GM13977 (cell line): ENCODE measurements around the gene MARK2.

ENCODE experiments used
- DNase-seq: peaks from one replicate; pipeline ENCODE4 v3.0.0; 2012; ENCODE audit warnings: low spot score
- CTCF ChIP-seq: IDR thresholded peaks from 2 replicates; pipeline ENCODE4 v1.5.1; 2012; ENCODE audit warnings: mild to moderate bottlenecking, control low read depth; ENCODE audit not compliant: insufficient read depth; ENCODE audit errors: extremely low read depth, missing control alignments
- in situ Hi-C: fragments of 300-500 bp; cut with MboI; formaldehyde crosslinking; loops from one replicate; pipeline ENCODE4 v1.12.0; 2022; ENCODE audit warnings: low sequenced_read_pairs, low pct_unique_long_range_greater_than_20kb, mixed read lengths, inconsistent platforms; ENCODE audit not compliant: unreplicated experiment

MARK2 gene

DNA sequence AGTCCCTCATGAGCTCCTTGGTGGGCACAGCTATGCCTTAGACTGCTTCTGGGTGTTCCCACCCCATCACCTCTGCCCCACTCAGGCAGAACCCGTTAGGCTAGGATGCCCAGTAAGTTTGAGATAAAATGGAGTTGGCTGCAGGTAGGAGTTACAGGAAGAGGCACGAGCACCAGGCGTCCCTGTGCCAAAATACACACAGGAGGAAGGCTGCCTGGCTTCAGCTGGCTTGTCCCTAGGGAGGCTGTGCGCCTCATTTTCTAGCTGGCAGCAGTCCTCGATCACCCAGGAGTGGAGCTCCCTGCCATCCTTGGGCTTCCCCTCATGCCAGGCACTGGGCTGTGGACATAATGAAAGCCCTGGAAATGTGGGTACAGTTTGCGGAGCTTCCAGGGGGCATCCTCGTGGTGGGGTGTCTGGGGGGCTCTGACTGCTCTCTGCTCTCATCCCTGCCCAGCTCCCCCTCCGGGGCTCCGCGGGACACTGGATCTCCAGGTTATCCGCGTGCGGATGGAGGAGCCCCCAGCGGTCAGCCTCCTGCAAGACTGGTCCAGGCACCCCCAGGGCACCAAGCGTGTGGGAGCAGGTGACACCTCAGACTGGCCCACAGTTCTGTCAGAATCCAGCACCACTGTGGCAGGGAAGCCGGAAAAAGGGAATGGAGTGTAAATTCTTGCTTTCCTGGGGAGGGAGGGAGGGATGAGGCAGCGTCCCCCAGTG lies 12.3 kb upstream of the MARK2 start:
- in situ Hi-C loops, result no loop called here
- peak; percentile 3 for DNase-seq
- TF ChIP-seq CTCF, result no peak

DNA sequence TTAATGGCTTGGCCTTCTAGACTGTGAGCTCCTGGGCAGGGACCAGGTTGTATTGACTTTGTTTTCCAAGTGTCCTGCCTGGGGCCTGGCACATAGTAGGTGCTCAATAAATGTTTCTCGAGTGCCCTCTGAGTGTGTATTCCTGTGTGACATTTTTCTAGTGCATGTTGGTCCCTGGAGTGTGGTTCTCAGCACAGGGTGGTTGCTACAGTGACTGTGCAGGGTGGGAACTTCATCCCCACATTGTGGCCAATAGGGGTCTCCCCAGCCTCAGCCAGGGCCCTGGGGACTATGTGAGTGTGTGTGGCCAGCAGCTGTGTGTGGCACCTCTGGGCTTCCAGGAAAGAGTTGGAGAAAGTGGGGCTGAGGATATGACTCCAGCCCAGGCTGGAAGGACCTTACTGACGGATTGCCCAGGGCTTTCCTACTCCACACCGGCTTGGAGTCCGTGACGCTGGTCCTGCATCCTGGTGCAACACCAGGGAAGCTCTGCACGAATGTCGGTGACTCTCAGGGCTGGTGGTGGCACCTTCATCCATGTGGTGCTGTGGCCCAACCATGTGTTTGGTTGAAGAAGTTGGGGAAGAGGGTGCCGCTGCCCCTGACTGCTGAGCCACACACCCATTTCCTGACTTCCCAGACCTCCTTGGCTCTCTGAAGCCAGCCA lies 9.0 kb upstream of the MARK2 start:
- in situ Hi-C loops, result loop anchor here (10.0 kb wide), 1 partner anchor 115 kb away; no protein-coding TSS in a partner anchor
- TF ChIP-seq CTCF, result peak; percentile 50
- DNase-seq, result no peak

DNA sequence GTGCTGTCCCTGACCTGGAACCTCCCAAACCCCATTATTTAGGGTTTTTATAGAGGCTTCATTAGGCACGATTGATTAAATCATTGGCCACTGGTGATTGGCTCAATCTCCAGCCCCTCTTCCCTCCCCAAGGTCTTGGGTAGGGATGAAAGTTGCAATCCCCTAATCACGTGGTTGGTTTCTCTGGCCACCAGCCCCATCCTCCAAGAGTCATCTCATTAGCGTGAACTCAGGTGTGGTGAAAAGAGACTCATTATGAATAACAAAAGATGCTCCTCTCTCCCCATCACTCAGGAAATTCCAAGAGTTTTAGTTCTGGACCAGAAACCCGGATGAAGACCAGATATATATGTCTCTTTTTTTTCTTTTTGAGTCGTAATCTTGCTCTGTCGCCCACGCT lies 7.6 kb upstream of the MARK2 start:
- no peak for DNase-seq
- in situ Hi-C loops, result loop anchor here (10.0 kb wide), 1 partner anchor 113 kb away; no protein-coding TSS in a partner anchor
- no peak for TF ChIP-seq CTCF

DNA sequence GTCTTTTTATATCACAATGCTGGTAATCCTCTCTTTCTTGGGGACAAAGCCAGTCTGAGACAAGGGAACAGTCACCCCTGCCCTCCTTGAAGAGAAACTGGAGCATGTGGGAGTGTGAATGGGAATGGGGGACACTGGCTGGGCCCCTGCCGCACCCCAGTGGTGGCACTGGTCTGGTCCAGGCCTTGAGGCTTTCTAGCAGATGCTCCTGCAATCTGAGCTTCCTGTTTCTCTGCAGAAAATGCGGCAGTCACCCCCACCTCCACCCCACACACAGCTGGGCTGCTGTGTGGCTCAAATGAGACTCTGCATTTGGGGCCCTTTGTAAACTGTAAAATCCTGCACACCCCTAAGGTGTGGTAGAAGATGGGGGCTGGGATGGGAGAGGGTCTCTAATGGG lies 6.6 kb upstream of the MARK2 start:
- in situ Hi-C loops, result loop anchor here (10.0 kb wide), 1 partner anchor 112 kb away; no protein-coding TSS in a partner anchor

DNA sequence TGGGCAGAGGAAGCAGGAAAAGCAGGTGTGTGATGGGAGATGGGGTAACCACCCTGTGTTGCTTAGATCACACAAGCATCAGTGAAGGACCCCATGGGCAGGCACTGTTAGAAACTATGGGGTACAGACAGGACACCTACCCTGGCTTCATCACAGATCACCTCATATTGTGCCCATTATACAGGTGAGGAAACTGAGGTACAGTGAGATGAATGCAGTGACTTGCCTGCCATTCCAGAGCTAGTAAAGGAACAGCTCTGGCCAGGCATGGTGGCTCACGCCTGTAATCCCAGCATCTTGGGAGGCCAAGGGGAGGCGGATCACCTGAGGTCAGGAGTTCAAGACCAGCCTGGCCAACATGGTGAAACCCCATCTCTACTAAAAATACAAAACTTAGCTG lies 5.9 kb upstream of the MARK2 start:
- no peak for TF ChIP-seq CTCF
- DNase-seq, result no peak
- in situ Hi-C loops, result loop anchor here (10.0 kb wide), 1 partner anchor 112 kb away; no protein-coding TSS in a partner anchor

More for the DNA sequence above, 6.6 kb upstream of the MARK2 start:
- no peak for DNase-seq
- TF ChIP-seq CTCF, result no peak

GRCh38 chr11:63834535-63835157 lies 4.3 kb upstream of the MARK2 start:
- DNase-seq, result no peak
- no peak for TF ChIP-seq CTCF
- in situ Hi-C loops, result loop anchor here (10.0 kb wide), 1 partner anchor 110 kb away; no protein-coding TSS in a partner anchor
